ENCODE measurements around the gene FAM118A.
"Not testable (repeated sequence)": the region's sequence is repeated elsewhere in the genome, so short reads cannot be mapped to it uniquely, and the experiment has no call there.

The FAM118A gene

DNA sequence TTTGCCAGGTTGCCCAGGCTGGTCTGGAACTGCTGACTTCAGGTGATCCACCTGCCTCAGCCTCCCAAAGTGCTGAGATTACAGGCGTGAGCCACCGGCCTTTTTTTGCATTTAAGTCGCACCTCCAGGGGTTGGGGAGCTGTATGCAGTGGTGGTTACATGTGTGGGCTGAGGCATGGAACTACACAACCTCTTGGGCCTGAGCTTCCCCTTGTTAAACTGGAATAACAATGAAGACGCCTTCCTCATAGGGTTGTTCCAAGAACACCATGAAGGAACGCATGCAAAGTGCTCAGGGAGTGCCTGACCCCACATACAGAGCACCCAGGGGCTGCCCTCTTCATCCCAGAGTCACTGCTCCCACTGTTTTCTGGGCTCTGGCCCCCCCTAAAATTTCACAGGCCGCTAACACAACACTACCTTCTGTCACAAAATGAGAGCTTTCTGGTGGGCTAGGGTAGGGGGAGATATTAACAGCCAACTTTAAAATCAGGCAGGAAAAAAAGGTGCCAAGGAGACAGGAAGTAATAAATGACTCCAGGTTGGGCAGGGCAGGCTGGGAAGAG is 1.3 kb upstream of the FAM118A start:
- in situ Hi-C loops (cut with MboI; ENCODE audit: low sequenced_read_pairs), result no loop called here

DNA sequence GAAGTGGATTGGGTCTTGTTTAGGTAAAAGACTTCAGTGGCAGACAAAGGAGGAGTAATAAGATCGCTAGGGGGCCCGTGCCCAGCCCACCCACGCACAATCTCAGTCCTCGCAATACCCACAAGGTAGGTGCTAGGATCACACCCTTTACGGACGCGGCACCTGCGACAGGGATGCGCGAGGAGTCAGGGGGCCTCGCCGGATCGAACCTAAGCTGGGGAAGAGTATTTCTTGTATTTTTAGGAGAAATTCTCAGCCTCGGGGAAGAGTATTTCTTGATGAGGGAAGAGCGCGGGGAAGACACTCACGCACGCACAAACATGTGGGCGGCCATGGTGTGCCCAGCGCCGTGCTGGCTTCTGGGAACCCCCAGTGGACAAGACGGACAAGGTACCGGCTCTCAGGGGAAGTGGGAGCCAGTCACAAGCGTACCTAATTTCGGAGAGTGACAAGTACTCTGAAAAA is 745 bp upstream of the FAM118A start:
- in situ Hi-C loops (cut with MboI; ENCODE audit: low sequenced_read_pairs), result no loop called here

DNA sequence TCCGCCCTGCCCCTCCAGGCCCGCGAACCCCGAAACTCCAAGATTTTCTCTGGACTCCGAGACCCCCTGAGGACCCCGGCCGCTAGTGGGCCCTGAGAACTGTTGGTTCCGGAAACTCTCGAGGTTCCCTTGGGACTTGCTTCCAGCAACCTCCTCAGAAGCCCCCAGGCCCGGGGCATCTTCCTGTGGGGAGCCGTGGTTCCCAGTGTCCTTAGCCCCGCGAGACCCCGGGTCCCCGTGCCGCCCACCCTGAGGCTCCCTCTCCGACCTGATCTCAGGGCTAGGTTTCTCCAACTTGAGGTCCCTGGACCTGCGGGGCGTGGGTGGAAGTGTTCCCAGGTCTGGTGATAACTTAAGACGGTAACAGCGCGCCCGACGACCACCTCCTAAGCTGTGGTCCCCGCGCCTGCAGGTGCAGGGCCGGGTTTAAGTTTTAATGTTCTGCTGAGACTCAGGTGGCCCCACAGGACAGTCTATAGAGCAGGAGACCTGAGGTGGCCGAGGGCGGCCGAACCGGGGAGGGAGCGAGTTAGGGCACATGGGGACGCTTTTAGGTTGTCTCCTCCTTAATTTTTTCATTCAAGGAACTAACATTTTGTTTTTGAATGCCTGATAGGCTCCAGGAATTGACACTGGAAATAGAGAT is 720 bp downstream of the FAM118A start:
- in situ Hi-C loops (cut with MboI; ENCODE audit: low sequenced_read_pairs), result no loop called here

DNA sequence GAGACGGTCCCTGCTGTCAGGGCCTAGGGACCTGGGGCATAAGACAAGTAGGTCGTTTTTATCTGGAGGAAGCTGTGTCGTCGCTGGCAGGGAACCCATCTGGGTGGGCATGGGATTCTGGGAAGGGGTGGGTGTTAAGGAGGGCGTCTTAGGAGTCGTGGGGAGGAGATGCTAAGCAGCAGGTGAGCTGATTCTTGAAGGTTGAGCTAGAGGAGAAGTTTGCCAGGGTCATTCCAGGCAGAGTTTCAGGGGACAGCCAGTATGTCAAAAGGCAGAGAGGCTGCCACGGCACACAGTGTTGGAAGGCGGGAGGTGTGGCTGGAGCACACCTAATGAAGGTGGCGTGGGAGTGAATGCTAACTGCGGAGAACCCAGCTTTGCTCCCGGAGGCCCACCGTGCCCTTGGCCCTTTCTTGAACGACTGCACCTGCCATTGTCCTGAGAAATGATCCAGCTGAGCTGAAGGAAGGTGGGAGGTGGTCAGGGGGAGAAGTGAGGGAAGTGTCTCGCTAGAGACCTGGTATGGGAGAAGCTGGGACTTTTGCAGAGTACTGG is 1.3 kb downstream of the FAM118A start:
- in situ Hi-C loops (cut with MboI; ENCODE audit: low sequenced_read_pairs), result no loop called here

DNA sequence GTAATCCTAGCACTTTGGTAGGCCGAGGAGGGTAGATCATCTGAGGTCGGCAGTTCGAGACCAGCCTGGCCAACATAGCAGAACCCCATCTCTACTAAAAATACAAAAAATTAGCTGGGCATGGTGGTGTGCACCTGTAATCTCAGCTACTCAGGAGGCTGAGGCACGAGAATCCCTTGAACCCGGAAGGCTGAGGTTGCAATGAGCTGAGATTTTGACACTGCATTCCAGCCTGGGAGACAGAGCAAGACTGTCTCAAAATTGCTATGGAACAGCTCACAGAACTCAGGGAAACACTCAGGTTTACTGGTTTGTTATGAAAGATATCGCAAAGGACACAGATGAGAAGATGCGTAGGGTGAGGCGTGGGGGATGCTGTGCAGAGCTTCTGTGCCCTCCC is 2.7 kb downstream of the FAM118A start:
- in situ Hi-C loops (cut with MboI; ENCODE audit: low sequenced_read_pairs), result no loop called here

DNA sequence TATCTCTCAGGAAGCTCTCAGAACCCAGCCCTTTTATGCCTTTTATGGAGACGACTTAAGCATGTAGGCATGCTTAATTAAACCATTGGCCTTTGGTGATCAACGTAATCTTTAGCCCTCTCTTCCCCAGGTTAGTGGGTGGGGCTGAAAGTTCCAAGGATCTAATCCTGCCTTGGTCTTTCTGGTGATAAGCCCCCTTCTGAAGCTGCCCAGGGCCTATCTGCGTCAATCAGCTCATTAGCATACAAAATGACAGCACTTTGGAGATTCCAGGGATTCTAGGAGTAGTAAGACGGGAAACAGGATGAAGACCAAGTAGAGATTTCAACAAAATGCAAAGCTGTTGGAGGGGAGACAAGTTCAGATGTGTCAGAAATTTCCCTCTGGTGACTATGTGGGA is 3.1 kb downstream of the FAM118A start:
- in situ Hi-C loops (cut with MboI; ENCODE audit: low sequenced_read_pairs), result no loop called here

DNA sequence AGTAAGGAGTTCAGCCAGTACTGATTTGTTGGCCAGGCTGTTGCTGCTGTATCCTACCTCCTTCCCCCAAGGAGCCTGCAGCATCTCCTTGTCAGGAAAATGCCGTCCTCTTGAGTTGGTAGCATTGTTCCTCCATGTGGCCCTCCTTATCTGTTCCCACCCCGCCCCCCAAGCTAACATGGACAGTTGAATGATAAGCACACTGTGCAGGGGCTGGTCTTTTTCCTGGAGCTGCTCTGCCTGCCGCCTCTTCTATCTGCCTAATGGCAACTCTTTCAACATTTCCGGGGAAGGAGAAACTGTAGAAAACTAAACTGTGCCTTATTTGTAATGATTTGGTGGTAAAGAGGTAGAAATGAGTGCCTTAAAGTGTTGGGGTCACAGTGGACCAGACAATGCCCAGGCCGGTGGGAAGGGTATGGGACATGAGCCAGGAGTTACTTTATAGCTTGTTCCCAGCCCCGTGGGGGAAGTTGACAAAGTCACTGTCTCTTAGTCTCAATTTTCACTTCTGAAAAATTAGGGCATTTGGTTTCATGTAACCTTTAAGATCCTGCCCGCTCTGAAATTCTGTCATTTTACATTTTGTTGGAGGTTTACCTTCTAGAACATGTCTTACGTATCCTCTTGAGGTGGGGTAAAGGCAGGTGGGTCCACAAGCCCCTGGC is 4.5 kb downstream of the FAM118A start:
- in situ Hi-C loops (cut with MboI; ENCODE audit: low sequenced_read_pairs), result no loop called here

DNA sequence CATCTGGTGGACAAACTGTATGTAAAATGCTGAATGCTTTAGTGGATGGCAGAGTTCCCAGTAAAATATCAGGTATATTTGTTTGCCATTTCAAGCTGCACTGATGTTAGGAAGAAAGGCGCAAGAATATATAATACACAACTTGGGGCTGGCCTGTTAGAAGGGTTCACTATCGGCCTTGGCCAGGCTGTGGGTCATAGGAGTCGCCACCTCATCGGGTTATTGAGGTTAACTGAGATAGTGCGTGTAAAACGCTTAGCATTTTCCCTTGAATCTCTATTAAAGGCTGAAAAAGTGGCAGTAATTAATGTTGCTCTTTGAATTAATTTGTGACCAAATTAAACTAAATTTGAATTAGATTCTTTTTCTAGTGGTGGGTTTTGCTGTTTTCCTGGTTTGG is 5.1 kb downstream of the FAM118A start:
- in situ Hi-C loops (cut with MboI; ENCODE audit: low sequenced_read_pairs), result no loop called here

DNA sequence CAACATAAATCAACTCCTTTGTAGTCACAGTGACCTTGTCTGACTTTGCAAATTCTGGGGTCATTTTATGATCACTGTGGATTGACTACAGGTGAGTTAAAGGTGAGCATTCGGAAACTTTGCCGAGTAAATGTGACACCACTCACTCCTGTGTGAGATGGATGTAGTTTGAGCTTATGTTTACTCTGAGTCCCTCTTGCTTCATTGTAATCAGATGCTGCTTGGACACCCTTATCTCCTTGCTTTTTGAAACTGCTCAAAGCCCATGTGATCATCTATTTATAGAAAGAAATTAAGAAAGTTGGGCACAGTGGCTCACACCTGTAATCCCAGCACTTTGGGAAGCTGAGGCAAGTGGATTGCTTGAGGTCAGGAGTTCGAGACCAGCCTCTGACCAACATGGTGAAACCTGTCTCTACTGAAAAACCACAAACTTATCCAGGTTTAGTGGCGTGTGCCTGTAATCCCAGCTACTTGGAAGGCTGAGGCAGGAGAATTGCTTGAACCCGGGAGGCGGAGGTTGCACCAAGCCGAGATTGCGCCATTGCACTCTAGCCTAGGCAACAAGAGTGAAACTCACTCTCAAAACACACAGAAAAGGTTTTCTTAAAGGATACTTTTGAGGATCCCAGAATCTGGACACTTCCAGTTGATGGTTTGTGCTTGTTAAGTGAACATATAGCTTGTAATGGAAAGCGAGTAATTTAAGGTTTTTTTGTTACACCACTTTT is 7.2 kb downstream of the FAM118A start:
- in situ Hi-C loops (cut with MboI; ENCODE audit: low sequenced_read_pairs), result no loop called here

DNA sequence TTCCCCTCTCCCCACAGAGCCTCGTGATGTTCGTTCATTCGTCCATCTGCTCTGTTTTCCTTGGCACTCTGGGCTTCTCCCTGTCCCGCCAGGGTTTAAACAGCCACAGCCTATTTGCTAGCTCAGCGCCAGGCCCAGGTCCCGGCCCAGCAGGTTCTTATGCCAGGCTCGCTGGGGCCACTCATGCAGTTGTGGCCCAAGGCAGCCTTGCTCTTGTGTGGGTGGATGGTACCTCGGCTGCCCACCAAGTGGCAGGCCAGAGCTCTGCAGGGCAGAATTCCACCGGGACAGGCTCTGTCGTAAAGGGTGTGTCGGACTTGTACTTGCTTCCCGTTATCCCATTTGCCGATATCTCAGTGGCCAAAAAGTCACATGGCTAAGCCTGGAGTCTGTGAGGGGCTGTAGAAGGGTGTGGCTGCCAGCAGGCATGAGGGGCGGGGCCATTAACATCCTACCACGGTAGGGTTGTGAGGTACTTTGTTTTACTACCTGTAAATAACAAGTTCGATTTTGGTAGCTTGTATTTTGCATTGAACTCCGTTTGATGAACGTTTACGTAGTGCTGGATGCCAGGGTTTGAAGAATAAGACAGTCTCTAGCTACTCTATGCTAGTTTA is 7.9 kb downstream of the FAM118A start:
- in situ Hi-C loops (cut with MboI; ENCODE audit: low sequenced_read_pairs), result no loop called here

DNA sequence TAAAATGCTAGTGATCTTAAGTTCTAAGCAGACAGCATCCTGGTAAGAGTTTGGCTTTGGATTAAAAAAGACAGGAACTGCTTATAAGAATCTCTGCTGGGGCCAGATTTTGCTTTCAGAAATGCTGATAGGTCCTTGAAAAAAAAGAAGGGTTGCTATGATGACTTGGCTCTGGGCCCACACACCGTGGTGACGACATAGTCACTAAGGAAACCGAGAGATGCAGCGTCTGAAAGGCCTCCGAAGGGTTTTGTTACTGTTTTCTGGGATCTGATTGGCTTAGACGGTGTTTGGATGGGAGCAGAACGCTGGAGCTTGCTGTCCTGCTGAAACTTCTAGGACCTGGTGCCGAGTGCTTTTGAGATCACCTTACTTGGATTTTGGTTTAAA is 8.4 kb downstream of the FAM118A start:
- in situ Hi-C loops (cut with MboI; ENCODE audit: low sequenced_read_pairs), result no loop called here

DNA sequence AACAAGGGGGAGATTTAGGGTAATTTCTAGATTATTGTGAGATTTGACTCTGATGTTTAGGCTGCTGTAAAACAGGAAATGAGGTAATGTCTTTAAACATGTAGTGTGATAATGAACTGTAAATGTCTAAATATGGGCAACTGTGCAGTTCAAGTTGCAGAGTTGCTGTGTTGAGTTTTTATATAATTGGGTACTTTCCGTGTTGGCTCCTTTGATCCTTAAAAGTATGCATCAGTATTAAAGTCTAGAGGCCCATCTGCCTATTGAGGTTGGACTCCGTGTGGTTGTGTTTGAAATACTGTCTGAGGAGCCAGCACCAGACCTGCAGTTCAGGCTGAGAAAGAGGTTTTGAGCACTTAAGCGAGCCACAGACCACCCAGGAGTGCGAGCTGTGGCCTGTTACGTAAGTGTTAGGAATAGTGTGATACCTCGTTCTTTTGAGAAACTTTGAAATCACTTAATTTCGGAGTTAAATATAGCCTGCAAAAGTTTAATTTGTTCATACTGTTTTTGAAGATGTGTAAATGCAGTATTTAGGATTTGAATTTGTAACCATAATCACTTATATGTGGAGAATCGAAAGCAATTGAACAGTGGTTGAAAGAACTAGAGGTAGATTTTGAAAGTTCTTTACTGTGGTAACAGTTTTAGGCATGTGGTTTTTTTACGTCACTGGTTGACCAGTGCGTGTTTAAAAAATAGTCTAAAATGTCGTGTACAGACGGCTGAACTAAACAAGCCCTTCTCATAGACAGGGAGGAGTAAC is 9.0 kb downstream of the FAM118A start:
- in situ Hi-C loops (cut with MboI; ENCODE audit: low sequenced_read_pairs), result no loop called here

DNA sequence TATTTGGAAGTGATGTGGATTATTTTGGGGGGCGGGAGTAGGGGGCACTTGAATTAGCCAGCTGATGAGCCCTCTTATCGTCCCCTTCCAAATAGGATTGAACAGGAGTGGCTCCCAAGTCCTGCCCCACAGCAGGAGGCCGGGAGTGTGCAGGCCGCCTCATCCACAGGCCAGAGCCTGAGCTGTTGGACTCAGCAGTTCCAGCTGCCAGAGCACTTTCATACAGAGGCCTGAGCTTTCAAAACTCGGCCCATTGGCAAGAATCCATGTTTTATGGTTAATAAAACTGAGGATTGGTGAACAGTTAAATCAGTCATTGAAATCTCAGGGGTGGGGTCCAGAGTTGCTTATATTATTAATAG is 9.6 kb downstream of the FAM118A start:
- in situ Hi-C loops (cut with MboI; ENCODE audit: low sequenced_read_pairs), result no loop called here

DNA sequence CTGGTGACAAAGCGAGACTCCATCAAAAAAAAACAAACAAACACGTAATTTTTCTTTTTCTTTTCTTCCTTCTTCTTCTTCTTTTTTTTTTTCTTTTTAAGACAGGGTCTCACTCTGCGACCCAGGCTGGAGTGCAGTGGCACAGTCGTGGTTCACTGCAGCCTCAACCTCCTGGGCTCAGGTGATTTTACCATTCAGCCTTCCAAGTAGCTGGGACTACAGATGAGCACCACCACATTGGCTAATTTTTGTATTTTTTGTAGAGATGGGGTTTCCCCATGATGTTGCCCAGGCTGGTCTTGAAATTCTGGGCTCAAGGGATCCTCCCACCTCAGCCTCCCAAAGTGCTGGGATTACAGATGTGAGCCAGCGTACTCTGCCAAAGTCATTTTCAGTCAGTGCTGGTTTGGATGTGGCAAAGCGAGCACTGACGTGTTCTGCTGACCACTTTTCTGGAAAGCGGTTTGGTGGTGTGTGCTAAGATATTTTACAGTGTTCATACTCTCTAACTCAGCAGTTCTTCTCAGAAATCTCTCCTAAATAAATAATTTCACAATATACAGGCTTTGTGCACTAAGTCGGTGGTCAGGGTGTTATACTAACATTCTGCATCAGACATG is 10.7 kb downstream of the FAM118A start:
- in situ Hi-C loops (cut with MboI; ENCODE audit: low sequenced_read_pairs), result no loop called here

DNA sequence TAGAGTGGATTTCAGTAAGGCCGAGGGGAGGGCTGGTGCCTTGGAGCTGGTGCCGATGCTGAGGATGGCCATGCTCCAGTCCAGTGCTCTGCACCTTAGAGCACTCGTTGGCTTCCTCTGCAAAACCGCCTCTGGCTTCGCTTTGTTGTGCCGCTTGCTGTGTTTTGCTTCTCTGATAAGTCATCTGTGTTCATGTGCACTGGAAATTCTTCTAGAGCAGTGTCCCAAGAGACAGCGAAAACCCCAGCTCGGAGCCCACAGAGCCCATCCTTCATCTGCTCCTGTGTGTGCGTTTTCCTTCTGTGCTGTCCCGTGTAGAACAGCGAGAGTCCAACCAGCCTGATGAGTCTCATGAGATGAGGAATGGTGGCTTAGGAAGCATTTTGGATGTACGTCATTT is 12.1 kb downstream of the FAM118A start:
- in situ Hi-C loops (cut with MboI; ENCODE audit: low sequenced_read_pairs), result no loop called here

DNA sequence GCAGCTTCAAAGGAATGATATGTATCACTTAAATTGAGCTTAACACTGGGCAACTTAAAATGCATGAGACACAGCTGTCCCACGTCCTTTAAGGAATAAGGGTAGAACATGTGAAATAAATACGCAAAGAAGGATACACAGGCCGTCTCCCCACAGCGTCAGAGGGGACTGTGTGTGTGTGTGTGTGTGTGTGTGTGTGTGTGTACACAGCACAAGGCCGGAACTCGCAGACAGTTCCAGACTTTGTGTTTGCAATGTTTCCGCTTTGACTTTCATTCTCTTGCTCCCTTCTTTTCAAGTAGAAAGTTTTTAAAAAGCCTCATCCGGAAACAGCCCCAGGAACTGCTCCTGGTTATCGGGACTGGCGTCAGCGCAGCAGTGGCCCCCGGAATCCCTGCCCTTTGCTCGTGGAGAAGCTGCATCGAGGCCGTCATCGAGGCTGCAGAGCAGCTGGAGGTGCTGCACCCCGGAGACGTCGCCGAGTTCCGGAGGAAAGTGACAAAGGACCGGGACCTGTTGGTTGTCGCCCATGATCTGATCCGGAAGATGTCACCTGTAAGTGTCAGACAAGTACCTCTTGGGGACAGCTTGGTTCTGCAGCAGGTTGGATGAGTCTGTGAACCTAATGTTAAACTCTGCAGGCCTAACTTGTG is 13.3 kb downstream of the FAM118A start:
- in situ Hi-C loops (cut with MboI; ENCODE audit: low sequenced_read_pairs), result no loop called here

DNA sequence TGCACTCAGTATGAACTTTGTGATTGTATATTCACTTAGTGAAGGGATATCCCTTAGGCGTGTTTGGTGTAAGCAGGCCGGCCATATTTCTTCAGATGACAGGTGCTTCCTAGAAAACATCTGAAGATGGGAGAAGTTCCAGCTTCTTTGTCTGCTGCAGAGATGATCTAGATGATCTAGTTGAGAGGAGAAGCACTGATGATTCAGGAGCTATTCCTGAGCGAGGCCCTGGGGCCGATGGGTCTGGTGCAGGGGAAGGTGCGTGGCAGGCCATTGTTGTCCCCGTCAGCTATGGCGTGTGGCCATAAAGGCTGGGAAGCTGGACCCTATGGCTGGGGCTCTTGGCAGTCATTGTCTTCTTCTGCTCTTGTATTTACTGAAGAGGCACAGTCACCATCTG is 14.0 kb downstream of the FAM118A start:
- in situ Hi-C loops (cut with MboI; ENCODE audit: low sequenced_read_pairs), result no loop called here

DNA sequence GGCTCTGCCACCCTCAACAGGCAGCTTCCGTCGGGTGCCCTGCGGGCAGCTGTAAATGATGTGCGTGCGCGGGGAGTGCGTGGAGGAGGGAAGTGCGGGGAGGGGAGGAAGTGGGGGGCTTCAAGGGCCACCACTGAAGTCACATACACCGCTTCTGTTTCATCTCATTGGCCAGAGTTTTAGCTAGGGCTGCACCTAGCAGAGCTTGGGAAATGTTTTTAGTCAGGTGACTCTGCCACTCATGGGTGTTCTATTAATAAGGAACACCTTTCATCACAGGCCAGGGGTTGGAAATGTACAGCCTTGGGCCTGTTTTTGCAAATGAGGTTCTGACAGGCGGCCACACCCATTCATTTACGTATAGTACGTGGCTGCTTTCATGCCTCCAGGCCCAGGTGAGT is 14.6 kb downstream of the FAM118A start:
- in situ Hi-C loops (cut with MboI; ENCODE audit: low sequenced_read_pairs), result no loop called here

DNA sequence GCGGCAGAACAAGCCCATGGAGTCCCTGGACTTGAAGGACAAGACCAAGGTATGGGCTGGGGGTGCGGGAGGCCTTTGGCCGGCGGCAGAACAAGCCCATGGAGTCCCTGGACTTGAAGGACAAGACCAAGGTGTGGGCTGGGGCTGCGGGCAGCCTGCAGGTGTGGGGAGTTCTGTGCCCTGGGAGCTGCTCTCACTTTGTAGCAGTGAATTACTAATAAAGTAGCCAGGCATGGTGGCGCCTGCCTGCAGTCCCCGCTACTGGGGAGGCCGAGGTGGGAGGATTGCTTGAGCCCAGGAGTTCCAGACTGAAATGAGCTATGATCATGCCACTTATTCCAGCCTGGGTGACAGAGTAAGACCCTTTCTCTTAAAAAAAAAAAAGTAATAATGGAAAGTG is 18.5 kb downstream of the FAM118A start:
- in situ Hi-C loops (cut with MboI; ENCODE audit: low sequenced_read_pairs), result not testable (repeated sequence)
